Dedifferentiated amniotic fluid mesenchymal stem cell (primary cell): ENCODE results near the gene SLC24A3.

ENCODE experiments used
- DNase-seq: peaks from one replicate; pipeline ENCODE4 v3.0.0-alpha.2; 2016; ENCODE audit errors: extremely low spot score

Gene SLC24A3

DNA sequence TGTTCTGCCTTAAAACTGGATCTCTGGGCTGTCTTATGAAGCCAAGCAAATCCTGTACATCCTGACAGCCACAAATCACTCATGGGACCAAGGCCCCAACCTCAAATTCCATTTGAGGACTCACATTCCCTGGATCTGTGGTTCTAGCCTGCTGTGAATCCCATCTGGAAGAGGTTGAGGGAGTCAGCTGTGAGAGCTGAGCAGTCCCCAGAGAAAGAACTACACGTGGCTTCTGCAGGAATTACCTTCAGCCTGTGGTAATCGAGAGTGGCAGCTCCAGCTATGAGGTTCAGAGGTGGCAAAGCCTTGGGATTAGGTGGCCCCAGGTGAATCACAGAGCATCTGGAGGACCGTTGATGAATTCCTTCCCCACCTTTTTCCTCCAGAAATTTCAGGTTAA, 245.2 kb downstream of the SLC24A3 start:
- DNase-seq = no peak

DNA sequence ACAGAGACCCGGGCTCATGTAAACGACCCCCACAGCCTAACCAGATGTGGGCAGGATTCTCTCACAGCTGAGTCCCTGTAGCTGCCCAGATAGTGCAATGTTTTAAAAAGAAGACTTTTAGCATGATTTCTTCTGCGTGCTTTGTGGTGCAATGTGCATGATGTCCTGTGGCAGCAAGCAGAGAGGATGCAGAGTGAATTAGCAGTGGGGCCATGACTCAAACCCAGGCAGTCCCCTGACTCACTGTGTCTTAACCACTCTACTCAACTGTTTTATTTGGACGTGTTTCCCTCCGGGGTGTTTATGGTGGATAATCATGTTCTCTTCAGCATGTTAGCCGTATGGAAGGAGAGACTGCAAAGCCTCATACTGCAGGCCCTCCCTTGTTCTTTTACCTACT, 247.9 kb downstream of the SLC24A3 start:
- no peak for DNase-seq

DNA sequence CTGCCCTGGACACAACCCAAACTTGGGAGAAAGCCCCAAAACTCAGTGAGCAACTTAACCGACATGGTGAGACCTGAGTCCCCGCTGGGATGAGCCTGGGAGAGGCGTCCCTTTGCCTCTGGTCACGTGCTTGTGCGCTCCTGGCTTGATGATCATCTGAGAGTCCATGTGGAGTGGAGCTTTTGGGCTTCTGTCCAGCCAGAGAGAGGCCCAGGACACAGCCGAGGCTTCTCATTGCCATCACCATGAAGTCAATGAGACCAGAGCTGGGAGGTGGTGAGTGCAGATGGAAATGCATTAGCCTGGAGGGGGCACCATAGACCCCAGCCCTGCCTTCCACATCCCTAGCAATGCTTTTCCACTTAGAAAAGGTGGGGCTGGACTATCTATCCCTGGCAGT, 250.0 kb downstream of the SLC24A3 start:
- no peak for DNase-seq

- no peak for DNase-seq
Measured at GRCh38 chr20:19463597-19463996, 251.2 kb downstream of the SLC24A3 start.

- DNase-seq = no peak
Measured at GRCh38 chr20:19465536-19465935, 253.1 kb downstream of the SLC24A3 start.

DNA sequence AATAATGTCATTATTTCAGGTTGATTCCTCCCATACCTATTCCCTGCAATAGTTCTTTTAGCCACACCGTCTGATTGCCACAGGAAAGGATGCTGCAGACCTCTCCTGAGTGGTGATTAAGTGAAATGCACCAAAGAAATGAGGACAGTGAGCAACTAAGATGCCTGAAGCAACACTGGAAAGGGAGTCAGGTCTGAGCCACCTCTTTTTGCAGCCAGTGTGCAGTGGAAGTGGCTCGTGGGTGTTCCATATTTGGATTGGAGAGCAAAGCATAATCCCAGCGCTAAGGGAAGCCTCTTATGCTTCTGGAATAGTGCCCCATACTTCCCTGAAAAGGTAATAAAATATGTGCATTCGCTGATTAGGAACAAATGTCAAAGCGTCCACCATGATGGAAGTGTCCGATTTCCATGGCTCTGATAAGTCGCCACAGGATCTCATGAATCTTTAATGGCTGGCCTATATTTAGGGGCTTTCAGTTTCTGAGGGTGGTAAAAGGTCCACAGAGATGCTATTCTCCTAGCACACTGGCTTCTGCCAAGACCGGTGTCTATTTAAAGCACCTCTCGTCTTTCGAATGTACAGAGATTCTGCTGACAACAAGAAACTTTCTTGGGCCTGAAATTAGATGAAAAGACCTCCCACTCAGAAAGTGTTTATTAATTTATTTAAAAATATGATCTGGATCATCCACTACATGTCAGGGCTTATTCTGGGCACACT, 253.9 kb downstream of the SLC24A3 start:
- no peak for DNase-seq

- no peak for DNase-seq
Measured at GRCh38 chr20:19473216-19473921, 260.9 kb downstream of the SLC24A3 start.

GRCh38 chr20:19473922-19474286, 261.5 kb downstream of the SLC24A3 start:
- DNase-seq = no peak

DNA sequence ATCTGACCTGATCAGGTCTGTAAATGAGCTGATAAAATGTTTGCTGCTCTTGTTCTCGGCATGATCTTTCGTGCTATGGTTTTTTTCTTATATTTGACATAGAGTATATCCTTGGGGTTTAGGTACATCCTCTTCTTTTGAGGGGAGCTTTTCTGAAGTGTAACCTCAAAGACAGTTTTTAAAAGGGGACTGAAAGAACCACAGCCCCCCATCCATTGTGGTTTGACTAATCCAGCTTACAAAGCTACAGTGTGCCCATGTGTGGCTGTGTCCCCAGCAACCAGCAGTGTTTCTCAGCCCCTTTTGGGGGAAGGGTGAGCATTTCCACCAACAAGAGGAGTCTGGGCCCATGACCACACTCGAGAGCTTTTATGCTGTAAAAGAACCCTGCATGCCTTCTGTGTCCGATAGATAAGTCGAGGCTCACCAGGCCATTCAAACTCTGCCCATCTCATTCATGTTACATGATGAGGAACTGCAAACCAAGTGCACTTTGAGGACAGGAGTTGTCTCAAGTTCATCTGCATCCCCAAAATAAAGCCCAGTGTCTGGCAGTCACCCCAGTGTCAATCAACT, 266.0 kb downstream of the SLC24A3 start:
- no peak for DNase-seq

GRCh38 chr20:19482726-19483125, 270.3 kb downstream of the SLC24A3 start:
- DNase-seq = no peak

DNA sequence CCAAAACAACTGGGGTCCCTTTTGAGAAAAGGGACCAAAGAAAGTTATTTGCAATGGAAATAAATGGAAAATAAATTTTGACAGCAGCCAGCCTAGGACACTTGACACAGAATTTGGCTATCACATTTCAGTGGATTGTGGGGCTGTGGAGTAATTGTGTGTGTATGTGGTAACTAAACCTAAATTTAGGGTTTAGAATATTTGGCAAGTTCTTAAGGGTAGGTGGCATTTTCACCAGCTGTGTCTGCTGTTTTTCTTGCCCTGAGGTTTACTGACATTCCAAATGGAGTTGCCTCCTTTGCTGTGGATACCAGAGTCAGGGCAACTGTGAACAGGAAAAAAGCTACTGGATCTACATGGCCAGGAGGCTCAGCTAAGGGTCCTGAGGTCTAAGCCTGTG, 270.9 kb downstream of the SLC24A3 start:
- DNase-seq = no peak

DNA sequence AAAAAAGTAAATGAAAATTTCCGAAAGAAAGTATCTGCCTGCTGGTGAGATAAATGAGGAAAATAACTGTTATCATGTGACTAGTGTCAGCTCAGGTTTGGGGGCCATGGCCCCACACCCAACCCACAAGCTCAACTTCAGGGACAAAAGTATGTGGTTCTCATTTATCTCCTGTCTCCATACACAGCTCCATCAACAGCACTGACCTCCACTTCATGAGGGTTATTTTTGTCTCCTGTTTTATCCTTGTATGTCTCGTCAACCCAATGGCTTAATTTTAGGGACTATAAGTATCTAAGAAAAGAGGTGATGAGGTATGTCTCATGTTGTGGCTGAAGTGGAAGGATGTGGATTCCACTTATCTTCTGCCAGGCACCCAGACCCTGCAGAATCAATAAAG, 274.0 kb downstream of the SLC24A3 start:
- no peak for DNase-seq

- DNase-seq = no peak
Measured at GRCh38 chr20:19487420-19487819, 275.0 kb downstream of the SLC24A3 start.

GRCh38 chr20:19491241-19491640, 278.8 kb downstream of the SLC24A3 start:
- no peak for DNase-seq

GRCh38 chr20:19492116-19492515, 279.7 kb downstream of the SLC24A3 start:
- DNase-seq = no peak

DNA sequence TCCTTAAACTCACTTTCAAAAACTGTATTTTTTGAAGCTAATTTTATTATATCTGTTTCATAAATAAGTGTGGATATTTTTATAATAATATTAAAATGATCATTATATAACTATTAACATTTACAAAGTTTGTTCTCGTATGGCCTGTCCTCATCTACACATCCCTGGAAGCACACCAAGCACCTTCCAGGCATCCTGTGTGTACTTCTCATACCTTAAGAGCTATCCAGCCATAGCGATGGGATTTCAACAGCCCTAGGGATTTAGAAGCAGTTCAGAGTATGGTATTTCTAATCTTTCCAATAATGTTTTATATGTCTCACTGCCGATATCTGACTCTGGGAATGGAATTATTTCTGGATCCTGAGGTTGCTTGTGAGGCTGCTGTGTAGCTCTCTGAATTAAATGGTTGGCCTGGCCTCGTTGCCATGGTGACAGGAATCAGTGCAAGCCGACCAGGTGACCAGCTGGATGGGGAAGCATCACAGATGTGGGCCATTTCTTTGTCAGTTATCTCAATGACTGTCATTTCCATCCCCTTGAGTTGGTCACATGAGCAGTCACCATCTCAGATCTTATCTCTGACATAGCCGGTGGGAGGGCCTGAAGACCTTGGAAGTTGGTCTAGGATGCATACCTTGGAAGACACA, 280.4 kb downstream of the SLC24A3 start:
- no peak for DNase-seq

- no peak for DNase-seq
Measured at GRCh38 chr20:19493794-19494495, 281.5 kb downstream of the SLC24A3 start.

DNA sequence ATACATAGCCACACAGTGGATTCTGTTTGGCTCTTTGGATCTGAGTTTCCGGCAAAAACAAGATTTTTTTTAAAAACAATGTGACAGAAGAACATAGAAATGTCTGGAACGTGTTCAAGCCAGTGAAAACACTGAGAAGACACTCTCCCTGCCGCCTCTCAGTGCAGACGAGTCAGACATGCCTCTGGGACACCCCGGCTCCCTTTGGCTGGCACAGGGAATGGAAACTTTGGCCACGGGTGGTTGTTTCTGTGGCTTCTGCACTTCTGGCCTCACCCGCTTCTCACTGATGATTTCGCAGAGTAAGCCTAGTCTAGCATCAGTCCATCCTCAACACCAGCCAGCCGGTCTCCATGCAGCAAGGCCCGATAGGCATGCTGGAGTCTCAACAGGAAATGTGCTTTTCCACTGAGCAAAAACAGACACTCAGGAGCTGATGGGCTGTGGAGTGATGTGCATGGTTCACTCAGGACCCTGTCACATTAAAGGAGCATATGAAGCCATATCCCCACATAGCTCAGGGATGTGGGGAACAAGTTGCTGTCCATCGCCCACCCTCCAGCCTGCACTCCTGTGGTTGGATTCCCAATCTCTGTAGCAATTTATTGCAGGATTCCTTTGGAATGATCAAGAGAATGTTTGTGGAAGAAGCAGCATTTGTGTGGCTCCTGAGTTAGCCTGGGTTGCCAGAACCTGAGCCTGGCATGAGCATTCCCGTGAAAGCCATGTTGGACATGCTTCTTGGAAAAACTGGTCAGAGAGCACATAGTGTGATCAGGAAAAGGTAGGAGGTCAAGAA, 283.7 kb downstream of the SLC24A3 start:
- no peak for DNase-seq

- DNase-seq = peak; percentile 32
Measured at GRCh38 chr20:19497064-19497463, 284.6 kb downstream of the SLC24A3 start.

- DNase-seq = no peak
Measured at GRCh38 chr20:19498756-19499155, 286.3 kb downstream of the SLC24A3 start.

GRCh38 chr20:19501476-19502115, 289.2 kb downstream of the SLC24A3 start:
- no peak for DNase-seq
